ENCODE measurements around the gene EPB41.
A peak's percentile ranks its signal among the peaks of the same experiment; 100 is the strongest.
"Not testable (repeated sequence)": the region's sequence is repeated elsewhere in the genome, so short reads cannot be mapped to it uniquely, and the experiment has no call there.

The EPB41 gene

DNA sequence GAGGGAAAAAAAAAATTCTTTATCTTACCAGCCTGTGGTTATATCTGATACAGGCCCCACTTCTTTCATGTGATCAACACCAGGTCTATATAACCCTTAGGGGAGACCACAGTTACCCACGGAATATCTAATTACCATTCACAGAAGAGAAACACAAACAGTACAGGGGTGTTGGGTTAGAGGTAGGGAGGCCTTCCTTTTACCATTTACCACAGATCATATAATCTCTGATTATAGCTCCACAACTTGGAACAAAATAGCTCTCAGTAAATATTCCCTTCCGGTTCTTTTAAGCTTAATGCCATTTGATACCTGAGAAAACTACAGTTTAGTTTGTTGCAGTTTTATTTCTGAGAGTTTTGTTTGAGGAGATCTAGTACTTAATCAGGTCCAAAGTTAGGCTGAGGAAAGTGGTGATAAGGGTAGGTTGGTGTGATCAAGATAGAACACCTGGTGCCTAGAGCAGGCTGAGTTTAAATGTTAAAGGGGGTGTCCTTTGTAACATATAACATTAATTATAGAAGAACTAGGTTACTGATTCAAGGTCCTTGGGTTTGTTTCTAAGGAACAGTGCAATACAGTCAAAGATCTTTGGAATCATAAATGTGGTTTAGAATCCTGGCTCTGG, 14.1 kb downstream of the EPB41 start:
- no peak for DNase-seq

DNA sequence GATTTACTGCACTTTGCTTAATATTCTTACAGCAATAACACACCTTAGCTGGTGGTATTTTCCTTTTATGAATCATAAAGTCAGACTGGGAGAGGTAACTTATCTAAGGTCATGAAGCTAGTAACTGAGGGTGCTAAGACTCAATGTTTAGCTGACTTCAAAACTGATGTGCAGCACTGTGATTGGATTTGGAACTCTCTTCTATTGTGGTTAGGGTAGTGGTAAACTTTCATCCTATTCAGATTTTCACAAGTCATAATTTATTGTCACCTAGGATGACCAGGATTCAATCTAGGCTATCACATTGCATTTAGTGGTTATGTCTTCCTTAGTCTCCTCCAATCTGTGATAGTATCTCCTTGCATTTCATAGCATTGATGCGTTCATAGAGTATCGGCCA, 18.9 kb downstream of the EPB41 start:
- no peak for DNase-seq

DNA sequence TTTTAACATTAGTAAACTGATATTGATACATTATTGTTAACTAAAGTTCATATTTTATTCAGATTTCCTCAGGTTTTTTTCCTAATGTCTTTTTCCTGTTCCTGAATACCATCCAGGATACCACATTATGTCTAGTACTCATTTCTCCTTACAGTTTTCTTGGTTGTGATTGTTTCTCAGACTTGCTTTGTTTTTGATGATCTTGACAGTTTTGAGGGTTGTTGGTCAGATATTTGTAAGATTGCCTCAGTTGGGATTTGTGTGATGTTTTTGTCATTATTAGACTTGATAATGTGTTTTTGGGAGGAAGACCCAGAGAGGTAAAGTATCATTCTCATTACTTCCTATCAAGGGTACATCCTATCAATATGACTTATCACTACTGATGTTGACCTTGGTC, 19.5 kb downstream of the EPB41 start:
- DNase-seq, result no peak

DNA sequence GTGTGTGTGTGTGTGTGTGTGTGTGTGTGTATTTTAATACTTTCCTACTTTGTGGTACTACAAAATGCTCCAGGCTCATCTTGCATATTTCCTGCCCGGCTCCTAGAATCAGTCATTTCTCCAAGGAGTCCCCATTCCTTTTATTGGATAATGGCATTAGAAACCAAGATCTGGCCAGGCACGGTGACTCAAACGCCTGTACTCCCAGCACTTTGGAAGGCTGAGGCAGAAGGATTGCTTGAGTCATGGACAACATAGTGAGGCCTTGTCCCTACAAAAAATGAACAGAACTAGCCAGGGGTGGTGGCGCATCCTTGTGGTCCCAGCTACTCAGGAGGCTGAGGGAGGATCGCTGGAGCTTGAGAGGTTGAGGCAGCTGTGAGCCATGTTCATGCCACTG, 20.3 kb downstream of the EPB41 start:
- no peak for DNase-seq

DNA sequence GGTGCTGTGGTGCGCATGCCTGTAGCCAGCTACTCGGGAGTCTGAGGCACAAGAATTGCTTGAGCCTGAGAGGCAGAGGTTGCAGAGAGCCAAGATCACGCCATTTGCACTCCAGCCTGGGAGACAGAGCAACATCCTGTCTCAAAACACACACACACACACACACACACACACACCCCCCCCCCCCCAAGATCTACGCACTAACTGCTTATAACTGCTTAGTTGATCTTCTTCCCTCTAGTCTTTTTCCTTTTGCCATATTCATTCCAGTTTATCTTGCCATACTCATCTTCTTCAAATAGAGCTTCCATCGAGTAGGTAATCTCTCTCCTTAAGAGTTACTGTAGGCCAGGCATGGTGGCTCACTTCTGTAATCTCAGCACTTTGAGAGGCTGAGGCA, 20.9 kb downstream of the EPB41 start:
- no peak for DNase-seq

DNA sequence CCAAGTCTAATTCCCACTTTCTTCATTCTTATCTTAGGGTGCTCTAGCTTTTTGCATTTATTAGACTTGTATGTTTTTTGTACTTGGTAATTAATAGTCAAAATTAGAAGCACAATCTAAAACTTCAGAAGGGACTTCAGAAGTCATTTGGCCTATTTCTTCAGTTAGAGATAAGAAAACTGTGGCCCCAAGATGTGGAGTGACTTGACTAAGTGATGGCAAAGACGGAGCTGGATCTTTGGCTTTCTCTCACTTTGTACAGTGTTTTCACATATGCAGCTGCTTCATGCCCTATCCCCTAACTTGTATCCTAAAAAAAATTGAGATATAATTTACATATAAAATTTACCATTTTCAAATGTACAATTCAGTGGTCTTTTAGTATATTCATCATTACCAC, 21.7 kb downstream of the EPB41 start:
- no peak for DNase-seq

DNA sequence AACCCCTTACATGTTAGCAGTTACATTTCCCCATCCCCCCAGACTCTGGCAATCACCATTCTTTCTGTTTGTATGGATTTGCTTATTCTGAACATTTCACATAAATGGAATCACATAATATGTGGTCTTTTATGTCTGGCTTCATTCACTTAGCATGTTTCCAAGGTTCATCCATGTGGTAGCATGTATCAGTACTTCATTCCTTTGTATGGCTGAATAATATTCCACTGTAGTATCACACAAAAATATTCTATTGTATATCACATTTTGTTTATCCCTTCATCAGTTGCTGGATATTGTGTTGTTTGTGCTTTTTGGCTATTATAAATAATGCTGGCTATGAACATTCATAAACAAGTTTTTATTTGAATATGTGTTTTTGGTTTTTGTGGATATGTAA, 22.2 kb downstream of the EPB41 start:
- DNase-seq, result no peak

DNA sequence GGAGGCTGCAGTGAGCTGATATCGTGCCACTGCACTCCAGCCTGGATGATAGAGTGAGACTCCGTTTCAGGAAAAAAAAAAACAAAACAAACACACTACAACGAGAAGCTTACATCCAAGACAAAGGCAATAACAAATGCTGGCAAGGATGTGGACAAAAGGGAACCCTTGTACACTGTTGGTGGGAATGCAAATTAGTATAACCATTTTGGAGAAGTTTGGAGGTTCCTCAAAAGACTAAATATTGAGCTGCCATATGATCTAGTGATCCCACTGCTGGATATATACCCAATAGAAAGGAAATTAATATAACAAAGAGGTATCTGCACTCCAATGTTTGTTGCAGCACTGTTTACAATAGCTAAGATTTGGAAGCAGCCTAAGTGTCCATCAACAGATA, 29.2 kb downstream of the EPB41 start:
- DNase-seq, result not testable (repeated sequence)

DNA sequence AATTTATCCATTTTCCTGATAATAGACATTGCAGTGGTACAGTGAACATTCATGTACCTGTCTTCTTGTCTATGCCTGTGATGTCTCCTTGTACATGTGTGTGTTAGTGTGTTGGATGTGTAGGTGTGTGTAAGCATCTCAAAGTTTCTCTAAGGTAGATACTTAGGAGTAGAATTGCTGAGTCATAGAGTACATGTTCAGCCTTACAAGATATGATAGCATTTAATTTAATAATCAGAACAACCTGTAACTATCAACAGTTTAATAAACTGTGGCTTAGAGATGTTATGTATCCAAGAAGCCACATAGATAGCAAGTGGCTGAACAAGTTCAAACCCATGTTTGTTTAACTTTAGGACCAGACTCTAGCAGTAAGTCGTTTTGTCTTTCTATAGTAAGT, 35.6 kb downstream of the EPB41 start:
- DNase-seq, result no peak

DNA sequence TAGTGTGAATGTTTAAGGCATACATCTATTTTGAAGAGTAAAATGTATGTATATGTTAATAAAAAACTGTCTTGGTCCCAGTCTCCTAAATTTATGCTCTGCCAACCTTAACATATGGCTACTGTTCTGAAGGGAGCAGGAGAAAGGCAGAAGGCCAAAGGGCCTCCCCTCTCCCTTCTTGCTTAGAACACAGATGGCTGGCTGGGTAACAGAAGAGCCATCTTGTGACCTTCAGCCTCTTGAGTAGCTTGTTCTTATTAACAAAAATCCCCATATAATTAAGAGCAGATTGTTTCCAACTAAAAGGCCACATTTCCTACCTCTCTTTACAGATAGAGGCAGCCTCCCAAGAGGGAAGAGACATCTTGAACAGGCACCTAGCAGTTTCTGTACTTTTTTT, 36.1 kb downstream of the EPB41 start:
- no peak for DNase-seq

DNA sequence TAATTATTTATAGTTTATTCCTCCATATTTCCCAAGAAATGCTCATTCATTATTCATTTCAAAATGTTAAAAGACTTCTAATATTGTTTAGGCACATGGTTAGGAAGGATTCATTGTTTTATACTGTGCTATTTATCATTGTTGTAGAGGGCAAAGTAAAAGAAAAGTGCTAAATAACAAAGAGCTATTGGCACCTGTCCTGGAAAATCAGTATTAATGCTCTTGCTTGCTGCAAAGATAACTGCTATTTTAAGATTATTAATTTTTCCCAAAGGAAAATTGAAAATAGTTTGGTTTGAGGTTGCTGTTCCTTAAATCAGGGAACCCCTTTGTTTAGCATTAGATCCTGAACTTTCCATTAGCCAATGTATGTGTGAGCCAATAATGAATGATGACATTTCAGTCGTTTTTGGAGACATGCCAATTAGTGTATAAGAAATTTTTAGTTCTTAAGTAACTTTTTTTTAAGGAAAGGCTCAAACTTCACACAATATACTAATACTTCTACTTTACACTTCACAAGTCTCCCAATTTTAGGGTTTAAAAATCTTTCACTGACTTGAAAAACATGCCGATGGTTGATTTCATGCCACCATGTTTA, 39.9 kb downstream of the EPB41 start:
- no peak for DNase-seq

DNA sequence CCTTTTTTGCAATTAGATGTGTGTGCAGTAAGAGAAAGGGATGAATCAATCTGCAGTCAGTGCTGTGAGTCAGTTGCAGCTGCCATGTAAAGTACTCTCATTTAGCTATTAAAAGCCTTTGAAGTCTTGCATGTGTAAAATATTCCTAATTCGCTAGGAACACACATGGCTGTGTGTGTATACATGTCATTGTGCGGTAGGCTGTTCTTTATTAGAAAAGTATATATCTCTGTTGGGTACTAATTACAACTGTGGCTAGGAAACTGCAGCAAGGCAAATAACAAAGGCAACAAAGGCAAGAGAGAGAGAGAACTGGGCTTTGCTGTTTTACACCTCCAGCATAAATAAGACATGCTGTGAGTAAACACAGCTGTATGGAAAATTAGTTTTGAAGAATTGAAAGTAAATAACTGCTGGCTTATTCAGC, 41.7 kb downstream of the EPB41 start:
- no peak for DNase-seq

DNA sequence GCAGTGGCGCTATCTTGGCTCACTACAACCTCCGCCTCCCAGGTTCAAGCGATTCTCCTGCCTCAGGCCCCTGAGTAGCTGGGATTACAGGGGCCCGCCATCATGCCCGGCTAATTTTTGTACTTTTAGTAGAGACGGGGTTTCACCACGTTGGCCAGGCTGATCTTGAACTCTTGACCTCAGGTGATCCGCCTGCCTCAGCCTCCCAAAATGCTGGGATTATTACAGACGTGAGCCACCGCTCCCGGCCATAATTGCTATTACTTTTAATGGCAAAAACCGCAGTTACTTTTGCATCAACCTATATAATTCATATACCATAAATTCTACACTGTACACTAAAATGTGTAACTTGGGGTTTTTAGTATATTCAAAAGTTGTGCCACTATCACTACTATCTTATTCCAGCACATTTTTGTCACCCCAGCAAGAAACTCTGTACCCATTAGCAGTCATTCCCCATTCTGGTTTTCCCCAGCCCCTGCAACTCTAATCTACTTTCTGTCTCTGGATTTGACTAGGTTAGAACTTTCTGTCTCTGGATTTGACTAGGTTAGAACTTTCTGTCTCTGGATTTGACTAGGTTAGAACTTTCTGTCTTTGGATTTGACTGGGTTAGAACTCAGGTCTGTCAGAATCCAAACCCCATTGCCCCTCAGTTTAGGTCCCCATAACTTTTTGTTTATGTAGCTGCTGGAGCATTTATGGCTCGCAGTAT, 47.9 kb downstream of the EPB41 start:
- not testable (repeated sequence) for DNase-seq

DNA sequence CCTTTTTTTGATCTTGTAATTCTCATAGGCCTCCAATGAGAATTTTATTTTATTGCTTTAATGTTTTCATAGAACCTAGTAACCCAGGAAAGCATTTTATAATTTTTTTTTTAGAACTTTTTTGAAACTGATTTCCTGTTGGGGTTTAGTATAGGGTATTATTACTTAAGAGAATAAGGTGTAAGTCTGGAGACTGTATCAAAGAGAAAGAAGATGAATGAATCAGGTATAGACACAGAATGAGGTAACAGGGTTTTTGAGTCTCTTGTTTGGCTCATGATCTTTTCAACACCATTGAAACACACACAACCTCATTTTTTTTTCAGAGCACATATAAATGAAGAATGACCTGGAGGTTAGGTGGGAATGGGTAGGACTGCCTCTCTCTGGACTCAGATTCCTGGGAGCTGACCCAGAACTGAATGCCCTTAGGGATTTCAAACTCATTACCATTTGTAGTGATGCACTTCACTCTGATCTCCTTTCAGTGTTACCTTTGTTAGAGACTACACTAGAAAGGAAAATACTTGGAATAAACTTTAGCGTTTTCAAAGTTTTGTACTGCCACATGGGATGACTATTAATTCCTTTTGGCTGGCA, 51.0 kb downstream of the EPB41 start:
- no peak for DNase-seq

DNA sequence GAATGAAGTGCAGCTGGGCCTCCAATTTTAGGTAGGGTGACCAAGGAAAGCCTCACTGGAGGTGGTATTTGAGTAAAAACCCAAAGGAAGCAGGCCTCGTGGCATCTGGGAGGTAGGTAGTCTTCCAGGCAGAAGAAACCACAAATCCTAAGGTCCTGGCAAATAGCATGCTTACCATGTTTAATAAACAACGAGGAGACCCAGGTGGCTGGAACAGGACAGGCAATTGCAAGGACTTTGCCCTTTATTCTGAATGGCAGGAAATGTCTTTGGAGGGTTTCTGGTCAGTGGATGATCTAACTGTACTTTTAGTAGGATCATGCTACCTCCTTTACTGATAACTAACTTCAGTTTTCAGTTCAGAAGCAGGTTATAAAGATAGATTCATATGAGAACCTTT, 52.2 kb downstream of the EPB41 start:
- no peak for DNase-seq

DNA sequence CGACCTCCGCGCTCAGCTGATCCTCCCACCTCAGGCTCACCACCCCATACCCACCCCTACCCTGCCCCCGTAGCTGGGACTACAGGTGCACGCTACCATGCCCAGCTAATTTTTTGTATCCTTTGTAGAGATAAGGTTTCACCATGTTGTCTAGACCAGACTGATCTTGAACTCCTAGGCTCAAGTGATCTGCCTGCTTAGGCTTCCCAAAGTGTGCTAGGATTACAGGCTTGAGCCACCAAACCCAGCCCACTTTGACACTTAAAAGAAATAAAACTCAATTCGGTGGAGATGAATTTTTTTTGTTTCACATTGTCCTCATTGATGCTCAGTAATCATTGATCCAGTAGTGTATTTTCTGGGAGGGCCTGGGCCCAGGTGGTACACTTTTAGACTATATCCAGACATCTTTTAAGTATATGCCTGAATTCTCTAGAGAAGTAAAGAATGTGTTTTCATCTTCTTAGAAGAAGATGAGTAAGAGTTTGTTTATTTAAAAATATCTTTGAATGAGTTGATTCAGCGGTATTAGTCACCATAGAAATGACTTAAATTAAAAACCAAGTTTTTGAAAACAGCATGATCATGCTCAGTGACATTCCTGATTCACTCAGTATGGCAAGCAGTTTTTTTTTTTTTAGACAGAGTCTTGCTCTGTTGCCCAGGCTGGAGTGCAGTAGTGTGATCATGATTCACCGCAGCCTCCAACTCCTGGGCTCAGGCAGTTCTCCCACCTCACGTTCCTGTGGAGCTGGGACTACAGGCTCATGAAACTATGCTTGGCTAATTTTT, 57.8 kb downstream of the EPB41 start:
- DNase-seq, result peak; percentile 66

DNA sequence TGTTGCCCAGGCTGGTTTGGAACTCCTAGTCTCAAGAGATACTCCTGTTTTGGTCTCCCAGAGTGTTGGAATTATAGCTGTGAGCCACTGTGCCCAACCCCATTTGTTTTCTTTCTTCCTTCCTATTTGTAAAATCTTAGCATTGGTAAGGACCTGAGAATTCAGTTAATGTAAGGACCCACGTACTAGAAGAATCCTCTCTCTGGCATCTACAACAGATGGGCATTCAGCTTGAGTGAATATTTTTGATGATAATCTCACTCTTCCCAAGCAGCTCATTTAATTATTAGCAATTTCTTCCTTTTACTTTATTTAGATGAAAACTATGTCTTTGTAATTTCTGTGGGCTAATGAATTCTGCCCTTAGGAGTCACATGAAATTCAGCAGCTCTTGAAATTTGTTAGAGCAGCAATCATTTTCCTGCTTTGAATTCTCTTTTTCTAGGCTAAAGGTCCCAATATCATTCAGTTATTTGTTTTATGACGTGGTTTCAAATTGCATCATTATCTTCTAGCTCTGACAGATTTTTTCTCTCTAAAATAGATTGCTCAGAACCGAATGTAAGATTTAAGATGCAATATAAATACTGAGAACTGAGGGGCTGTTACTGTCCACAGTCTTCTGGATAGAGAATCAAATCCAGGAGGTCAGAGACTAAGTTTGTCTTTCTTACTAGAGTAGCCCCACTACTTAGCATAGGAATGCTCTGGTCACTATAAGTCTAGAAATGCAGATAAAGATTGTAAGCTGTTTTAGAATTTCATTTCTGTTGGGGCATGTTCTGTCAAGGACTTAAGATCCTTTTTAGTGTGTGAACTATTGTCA, 59.4 kb downstream of the EPB41 start:
- peak; percentile 15 for DNase-seq

DNA sequence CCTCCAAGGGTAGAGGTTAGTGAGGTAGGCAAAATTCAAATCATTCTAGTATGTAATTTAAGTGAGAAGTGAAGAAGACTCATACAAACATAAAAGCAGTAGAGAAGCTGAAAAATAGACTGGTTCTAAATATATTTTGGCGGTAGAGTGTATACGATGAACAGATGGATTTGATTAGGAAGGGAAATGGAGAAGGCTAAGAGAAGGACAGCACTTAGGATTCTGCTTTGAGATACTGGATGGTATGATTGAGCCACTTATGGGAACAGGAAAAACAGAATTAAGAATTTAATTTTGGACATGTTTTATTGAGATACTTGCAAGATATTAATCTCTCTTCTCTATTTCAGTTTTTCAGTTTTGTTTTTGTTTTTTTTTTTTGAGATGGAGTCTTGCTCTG, 60.1 kb downstream of the EPB41 start:
- no peak for DNase-seq

DNA sequence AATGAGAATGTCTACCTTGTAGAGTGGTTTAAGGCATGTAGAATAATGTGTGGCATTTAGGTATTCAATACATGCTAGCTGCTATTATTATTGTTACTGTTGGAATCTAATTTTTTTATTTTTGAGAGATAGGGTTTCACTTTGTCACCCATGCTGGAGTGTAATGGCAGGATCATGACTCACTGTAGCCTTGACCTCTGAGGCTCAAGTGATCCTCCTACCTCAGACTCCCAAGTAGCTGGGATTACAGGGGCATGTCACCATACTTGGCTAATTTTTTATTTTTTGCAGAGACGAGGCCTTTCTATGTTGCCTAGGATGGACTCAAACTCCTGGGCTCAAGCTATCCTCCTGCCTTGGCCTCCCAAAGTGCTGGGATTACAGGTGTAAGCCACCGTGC, 61.9 kb downstream of the EPB41 start:
- DNase-seq, result no peak

DNA sequence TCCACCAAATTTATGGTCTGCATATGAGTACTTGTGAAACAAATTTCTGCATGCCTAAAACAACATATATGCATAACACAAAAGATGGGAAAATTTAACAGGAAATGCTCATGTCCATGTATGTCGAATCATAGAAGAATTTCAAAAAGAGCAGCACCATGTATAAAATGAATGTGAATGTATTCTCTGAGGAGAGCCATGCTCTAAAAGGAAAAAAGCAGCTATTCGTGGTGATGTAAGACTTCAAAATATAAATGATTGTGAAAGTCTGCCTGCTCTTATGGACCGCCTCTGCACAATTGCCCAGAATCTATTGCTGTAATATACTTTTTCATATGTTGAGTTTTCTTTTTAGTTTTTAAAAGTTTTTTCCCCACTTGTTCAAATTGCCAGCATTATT, 66.8 kb downstream of the EPB41 start:
- DNase-seq, result no peak

DNA sequence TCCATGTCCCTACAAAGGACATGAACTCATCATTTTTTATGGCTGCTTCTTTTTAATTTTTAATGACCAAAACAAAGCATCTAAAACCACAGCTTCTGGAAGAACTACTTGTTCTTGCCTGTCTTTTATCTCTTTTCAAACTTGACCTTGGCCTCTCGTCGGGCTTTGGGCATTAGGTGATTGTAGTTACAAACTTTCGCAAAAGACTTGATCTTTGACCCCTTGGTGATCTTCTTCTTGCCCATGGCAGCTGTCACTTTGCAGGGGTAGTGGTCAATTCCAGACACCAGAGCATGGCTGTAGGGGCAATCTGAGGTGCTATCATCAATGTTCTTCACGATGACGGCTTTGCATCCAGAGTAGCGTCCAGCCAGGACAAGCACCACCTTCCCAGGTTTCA, 67.8 kb downstream of the EPB41 start:
- DNase-seq, result no peak

DNA sequence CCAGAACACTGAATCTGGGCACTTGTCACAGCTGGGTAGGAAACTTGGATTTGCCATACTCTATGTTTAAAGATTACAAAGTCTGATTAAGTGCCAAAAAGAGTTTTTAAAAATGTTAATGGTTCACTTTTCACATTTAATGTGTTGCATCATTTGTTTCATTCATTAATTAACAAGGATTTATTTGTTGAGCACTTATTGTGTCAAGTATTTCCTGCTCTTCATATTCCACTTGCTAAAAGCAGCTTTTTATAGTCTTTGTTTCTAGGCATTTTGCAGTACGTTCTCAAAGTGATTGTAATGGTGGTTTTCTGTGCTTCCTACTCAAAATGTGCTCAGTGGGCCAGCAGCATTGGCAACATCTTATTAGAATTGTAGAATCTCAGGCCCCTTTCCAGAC, 68.7 kb downstream of the EPB41 start:
- no peak for DNase-seq

Data from NCI-H2171 (cell line).